ENCODE data around the gene ABCG4.
A peak's percentile ranks its signal among the peaks of the same experiment; 100 is the strongest.

Gene ABCG4

GRCh38 chr11:119206511-119207414, 57.9 kb downstream of the ABCG4 start:
- peak; percentile 1 for DNase-seq (ENCODE audit: low read depth, low spot score)

GRCh38 chr11:119207415-119207960, 58.6 kb downstream of the ABCG4 start:
- DNase-seq (ENCODE audit: low read depth, low spot score) = no peak

GRCh38 chr11:119209186-119209585, 60.3 kb downstream of the ABCG4 start:
- DNase-seq (ENCODE audit: low read depth, low spot score) = no peak

- no peak for DNase-seq (ENCODE audit: low read depth, low spot score)
These were observed 61.2 kb downstream of the ABCG4 start for GRCh38 chr11:119210050-119210449.
